RWPE1 (cell line): ENCODE data around the gene LCN6.
"Not testable (repeated sequence)": the region's sequence is repeated elsewhere in the genome, so short reads cannot be mapped to it uniquely, and the experiment has no call there.

ENCODE experiments used
- CTCF ChIA-PET: fragments of 350-600 bp; sonication (Branson Sonifier 250); formaldehyde crosslinking; extraction: SDS; loops from one replicate; lab custom pipeline; 2021; lab: Yijun Ruan, JAX
- POLR2A ChIA-PET: fragments of 400-600 bp; formaldehyde crosslinking; extraction: SDS; loops from one replicate; lab custom pipeline; 2020; ENCODE audit warnings: antibody characterized with exemption; ENCODE audit not compliant: low non-redundant PET; lab: Yijun Ruan, JAX
- DNase-seq: peaks from one replicate; pipeline ENCODE4 v3.0.0; 2012; ENCODE audit warnings: low spot score
- H3K27ac ChIP-seq: fragments of 450-650 bp; 2 replicates; pipeline ENCODE4 v1.5.1; 2017
- CTCF ChIP-seq: fragments of 450-650 bp; conservative IDR thresholded peaks from 2 replicates; pipeline ENCODE4 v1.5.1; 2017; ENCODE audit warnings: low read depth, mild to moderate bottlenecking

The LCN6 gene

GRCh38 chr9:136756134-136756438 lies 7.8 kb upstream of the LCN6 start:
- H3K27ac ChIP-seq = no peak overlapping the region
- CTCF ChIA-PET = no interaction called here
- DNase-seq = no peak
- TF ChIP-seq CTCF = no peak
- POLR2A ChIA-PET = no interaction called here

GRCh38 chr9:136755302-136756133 lies 7.2 kb upstream of the LCN6 start:
- DNase-seq, POLR2A ChIA-PET, CTCF ChIA-PET, H3K27ac ChIP-seq: not testable (repeated sequence)

GRCh38 chr9:136754626-136755301 lies 6.4 kb upstream of the LCN6 start:
- ChIA-PET CTCF (interaction anchor here (0.6 kb wide), 1 partner anchor 9 kb away, joined by 3 read pairs; no protein-coding TSS in a partner anchor), POLR2A (interaction anchor here (0.7 kb wide), 1 partner anchor 298 kb away, joined by 3 read pairs; no protein-coding TSS in a partner anchor)
- no peak for DNase-seq
- TF ChIP-seq CTCF = no peak
- H3K27ac ChIP-seq = no peak overlapping the region

- DNase-seq = no peak
- ChIA-PET POLR2A (interaction anchor here (0.7 kb wide), 1 partner anchor 298 kb away, joined by 3 read pairs; no protein-coding TSS in a partner anchor), CTCF (interaction anchor here (0.6 kb wide), 2 partner anchors 9 to 34 kb away, joined by 3 read pairs; no protein-coding TSS in a partner anchor)
- H3K27ac ChIP-seq = no peak overlapping the region
- TF ChIP-seq CTCF = no peak
These were observed 5.8 kb upstream of the LCN6 start for GRCh38 chr9:136754059-136754572.

- ChIA-PET CTCF (interaction anchor here (0.6 kb wide), 1 partner anchor 34 kb away, joined by 3 read pairs; no protein-coding TSS in a partner anchor), POLR2A (no interaction called here)
- DNase-seq = no peak
- no peak for TF ChIP-seq CTCF
- H3K27ac ChIP-seq = no peak overlapping the region
These were observed 5.2 kb upstream of the LCN6 start for GRCh38 chr9:136753371-136754058.

- DNase-seq = no peak
- ChIA-PET POLR2A (no interaction called here), CTCF (interaction anchor here (0.6 to 0.9 kb wide), 3 partner anchors 15 to 87 kb away, joined by 4 to 5 read pairs (median 4); no protein-coding TSS in a partner anchor)
- H3K27ac ChIP-seq = no peak overlapping the region
- TF ChIP-seq CTCF = no peak
These were observed 3.5 kb upstream of the LCN6 start for GRCh38 chr9:136751814-136752213.
